GM18858 (cell line): ENCODE results near the gene COX11.

Experiments used
- ATAC-seq: cut with Tn5 transposase; IDR thresholded peaks from one replicate; pipeline ENCODE4 v1.9.1; 2021; ENCODE audit not compliant: unreplicated experiment

The COX11 gene, protein sequence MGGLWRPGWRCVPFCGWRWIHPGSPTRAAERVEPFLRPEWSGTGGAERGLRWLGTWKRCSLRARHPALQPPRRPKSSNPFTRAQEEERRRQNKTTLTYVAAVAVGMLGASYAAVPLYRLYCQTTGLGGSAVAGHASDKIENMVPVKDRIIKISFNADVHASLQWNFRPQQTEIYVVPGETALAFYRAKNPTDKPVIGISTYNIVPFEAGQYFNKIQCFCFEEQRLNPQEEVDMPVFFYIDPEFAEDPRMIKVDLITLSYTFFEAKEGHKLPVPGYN

DNA sequence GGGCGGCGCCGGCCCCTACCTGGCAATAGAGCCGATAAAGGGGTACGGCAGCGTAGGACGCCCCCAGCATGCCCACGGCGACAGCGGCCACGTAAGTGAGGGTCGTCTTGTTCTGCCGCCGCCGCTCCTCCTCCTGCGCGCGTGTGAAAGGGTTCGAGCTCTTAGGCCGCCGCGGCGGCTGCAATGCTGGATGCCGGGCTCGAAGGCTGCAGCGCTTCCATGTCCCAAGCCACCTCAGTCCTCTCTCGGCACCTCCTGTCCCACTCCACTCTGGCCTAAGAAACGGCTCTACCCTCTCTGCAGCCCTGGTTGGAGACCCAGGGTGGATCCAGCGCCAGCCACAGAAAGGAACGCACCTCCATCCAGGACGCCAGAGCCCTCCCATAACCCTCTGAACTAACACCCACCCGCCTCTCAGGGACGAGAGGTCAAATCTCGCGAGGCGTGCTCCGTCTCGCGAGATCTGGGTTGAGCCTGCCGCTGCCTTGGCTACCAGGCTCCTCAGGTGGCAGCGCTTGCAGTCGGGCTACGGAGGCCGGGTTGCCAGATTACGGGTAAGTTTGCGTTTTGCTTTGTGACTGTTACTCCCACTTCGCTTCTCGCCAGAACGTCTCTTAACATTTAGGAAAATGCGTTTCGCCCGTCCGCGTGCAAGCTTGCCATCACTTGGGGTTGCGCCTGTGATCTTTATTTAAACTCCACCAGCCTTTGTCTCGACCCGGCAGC, at the start of gene COX11, which contains the start of gene STXBP4:
Gene COX11, minus strand, starts transcription at position 393 of the 726 bp plus-strand sequence. Its CDS starts 8 bp downstream, at position 385.
Gene STXBP4, plus strand, starts transcription at position 504 of the 726 bp plus-strand sequence. CDS start 17,455 bp downstream, outside the sequence.
- peak; percentile 87 for ATAC-seq

DNA sequence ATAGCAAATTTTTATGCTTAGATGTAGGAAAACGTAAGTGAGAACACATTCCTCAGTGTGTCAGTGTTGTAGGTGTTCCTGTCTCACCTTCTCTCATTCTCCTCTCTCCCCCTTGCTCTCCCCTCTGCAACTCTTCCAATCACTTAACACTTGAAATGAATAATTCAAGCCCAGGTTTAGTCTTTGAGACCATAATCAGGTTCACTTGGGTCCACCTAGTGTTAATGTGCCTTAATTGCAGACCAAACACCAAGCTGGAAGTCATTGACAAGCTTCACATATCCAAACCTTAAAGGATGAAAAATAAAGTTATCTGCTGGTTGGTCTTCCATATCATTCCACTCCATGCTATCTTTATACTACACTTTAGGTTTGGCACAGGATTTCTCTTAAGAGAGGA, 37.1 kb upstream of the COX11 start:
- no peak for ATAC-seq

DNA sequence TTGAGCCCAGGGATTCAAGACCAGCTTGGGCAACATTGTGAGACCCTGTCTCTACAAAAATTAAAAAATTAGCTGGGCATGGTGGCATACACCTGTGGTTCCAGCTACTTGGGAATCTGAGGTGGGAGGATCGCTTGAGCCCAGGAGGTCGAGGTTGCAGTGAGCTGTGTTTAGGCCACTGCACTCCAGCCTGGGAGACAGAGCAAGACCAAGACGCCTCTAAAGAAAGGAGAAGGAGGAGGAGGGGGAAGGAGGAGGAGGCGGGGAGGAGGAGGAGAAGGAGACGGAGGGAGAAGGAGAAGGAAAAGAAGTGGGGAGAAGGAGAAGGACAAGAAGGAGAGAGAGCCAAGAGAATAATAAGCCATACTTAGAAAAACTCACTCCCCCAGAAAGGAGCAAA, 36.0 kb upstream of the COX11 start:
- ATAC-seq, result no peak

DNA sequence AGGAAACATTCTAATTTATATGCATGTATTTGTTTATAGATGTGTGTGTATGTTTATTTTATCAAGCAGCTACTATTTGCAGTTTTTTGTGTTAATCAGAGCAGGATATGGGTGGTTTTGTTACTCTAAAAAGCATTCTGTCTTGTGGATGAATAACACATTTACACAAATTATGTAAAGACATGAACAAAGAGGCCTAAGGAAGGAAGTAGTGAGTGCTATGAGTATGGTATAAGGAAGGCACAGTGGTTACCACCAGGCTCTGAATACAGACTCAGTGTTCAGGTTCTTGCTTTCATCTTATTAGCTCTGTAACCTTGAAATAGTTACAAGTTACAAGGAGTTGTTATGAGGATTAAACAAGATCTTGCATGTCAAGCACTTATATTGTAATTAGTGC, 34.0 kb upstream of the COX11 start:
- no peak for ATAC-seq

DNA sequence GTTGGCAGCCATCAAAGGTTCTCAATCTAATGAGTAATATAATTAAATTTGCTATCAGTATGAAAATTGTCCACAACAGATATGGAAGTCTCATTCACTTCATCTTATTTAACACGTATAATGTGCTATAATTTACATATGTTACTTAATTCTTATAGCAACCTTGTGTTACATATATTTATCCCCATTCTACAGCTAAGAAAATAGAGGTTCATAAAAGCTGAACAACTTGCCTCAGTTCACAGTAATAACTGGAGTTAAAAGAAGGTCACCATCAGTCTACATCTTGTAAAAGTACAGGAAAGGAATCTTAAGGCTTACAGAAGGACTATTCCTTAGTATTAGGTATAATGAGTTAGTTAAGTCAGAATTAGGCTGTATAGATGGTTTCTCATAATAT, 28.0 kb upstream of the COX11 start:
- no peak for ATAC-seq

DNA sequence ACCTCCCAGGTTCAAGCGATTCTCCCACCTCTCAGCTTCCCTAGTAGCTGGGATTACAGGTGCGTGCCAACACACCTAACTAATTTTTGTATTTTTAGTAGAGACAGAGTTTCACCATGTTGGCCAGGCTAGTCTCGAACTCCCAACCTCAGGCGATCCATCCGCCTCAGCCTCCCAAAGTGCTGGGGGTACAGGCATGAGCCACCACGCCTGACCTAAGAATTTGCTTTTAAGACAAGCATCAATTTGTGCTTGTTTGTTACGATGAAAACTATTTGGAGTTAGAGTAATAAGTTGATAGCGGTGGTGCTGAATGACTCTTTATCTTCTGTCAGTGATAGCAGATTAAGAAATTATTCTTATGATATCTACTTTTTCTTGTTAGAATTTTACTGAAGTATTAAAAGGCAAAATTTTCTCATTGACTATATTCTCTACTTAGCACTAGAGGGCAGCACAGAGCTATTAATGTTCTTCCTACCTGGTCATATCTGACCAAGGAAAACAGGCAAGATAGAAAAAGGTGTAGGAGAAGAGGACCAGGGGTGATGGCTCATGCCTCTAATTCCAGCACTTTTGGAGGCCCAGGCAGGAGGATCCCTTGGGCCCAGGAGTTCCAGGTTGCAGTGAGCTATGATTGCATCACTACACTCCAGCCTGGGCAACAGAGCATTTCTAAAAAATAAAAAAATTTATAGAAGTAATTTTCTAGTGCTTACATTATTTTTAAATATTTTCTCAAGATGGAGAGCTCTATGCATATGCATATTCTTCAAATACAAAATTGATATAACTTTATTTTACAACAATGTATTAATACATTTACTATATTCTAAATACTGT, 24.6 kb upstream of the COX11 start:
- ATAC-seq, result peak; percentile 65

DNA sequence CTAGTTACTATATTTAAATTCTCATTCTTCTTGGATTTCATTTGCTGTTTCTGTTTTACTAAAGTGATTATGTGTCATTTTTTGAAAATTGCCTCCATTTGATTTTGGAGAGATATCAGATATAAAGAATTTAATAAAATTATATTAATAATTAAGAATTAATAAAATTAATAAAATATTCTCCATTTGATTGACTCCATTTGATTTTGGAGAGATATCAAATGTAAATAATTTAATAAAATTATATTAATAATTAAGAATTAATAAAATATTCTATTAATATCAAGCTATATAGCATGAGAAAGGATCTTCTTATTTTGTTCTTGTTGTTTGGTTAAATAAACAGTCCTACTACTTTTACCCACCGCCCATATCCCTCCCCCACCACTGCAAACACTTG, 23.1 kb upstream of the COX11 start:
- ATAC-seq, result no peak

DNA sequence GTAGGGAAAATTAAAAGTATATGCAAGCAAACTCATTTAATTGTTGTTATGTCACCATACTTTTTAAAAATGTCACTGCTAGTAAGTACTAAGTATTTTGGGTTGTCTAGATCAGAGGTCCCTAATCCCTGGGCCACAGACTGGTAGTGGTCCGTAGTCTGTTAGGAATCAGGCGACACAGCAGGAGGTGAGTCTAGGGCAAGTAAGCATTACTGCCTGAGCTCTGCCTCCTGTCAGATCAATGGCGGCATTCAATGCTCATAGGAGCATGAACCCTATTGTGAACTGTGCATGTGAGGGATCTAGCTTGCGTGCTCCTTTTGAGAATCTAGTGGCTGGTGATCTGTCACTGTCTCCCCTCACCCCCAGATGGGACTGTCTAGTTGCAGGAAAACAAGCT, 21.7 kb upstream of the COX11 start:
- ATAC-seq, result no peak

DNA sequence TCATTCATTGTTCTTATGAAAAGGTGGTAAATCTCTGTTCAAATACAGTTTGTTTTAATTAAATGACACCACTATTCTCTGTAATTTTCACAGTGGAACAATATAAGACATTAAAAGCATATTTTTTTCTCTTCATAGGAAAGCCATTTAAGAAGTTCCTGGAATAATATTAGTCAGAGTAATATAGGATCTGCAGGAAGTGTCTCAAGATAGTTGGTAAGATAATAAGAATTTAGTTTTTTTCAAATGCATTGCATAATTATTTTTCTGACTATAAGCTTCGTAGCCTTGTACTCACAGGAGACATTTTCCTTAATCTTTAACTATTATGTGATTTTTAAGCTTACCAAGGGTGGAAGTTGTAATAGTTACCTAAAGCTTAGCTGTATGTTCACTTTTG, 17.0 kb upstream of the COX11 start:
- ATAC-seq, result no peak

DNA sequence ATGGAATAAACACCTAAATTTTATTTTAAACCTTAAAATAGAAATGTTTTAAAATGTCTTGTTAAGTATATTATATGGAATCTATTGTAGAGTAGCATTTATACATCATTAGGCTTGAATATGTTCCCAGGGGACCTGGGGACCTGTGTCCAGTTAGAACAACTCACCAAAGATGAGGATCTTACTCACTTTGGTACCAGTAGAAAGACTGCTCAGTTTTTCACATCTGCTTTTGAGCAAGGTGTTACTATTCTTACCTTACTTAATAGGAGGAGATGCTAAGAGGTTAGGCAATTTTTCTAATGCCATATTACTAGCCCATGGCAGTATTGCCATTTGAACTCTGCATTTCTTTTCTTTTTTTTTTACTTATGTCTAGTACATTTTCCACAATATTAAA, 14.8 kb upstream of the COX11 start:
- no peak for ATAC-seq

DNA sequence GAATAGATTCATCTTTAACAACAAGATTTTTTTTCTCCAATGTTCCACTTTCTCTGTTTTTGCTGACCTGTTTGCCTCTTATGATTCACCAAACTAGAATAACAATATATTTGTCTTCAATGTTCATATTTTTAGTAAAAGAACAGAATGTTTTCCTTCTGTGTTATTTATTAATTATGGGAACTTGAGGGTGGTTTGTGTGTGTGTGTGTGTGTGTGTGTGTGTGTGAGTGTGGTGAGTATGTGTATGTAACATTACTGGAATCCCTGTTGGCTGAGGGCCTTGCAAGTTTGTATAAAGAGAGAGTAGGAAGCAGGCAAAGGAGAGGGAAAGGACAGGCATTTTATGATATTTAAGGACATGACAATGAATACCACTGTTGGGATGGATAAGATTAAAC, 13.9 kb upstream of the COX11 start:
- ATAC-seq, result no peak

DNA sequence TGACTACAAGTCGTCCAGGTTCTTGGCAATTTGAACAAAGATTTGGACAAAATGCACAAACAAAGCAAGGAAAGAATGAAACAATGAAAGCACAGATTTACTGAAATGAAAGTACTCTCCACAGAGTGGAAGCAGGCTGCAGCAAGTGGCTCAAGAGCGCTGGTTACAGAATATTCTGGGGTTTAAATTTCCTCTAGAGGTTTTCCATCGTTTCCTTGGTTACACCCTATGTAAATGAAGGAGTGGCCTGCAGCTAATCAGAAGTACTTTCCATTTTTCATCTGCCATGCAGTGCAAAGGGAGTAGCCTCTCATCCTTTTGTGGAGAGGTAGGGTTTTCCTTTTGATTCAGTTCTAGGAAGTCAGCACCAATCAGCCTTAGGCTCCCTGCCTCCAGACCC, 11.9 kb upstream of the COX11 start:
- ATAC-seq, result no peak

DNA sequence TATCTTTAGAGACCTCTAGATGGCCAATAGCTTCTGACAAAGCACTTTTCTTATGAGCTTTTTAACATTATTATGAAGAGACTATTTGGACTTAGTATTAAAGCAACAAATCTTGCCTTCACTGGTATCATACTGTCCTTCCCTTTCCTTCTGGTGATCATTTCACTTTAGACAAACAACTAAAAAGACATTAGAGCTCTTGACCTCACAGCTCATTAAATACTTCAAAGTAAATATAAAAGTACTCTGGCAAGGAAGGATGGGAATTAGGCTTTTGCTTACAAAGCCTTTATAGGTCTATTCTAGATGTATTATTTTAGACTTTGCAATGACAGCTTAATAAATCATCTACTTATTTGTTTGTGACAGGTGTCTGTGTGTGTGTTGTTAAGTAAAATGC, 11.2 kb upstream of the COX11 start:
- no peak for ATAC-seq

DNA sequence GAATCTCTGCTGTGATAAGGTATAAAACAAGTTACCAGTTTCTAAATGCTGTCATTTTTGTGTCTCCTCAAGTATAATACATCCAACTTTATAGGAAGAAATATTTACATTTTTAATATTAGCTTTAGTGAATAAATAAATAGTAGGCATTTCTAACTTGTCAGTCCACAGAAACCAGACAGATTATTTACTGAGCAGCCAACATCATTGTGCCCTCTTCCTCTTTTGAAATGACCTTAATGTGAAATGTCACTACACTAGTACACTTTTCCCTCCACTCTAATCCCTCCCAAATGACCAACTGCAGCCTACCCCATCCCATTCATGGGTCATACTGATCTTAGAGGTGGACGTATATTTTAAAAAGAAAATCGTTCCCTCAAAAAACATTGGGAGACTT, 9.3 kb upstream of the COX11 start:
- no peak for ATAC-seq

DNA sequence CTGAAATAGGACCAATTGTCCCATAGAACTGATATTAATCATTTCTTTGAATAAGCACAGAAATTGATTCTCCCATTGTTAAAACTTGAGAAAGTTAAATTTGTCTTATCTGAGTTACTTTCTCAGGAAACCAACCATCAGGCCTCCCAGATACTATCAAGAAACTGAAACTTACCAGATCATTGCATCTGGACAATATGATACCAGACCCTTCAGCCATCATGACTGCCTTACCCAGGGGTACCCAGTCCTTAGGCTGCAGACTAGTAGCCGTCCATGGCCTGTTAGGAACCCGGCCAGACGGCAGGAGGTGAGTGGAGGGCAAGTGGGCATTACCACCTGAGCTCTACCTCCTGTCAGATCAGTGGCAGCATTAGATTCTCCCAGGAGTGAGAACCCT, 7.9 kb upstream of the COX11 start:
- no peak for ATAC-seq

DNA sequence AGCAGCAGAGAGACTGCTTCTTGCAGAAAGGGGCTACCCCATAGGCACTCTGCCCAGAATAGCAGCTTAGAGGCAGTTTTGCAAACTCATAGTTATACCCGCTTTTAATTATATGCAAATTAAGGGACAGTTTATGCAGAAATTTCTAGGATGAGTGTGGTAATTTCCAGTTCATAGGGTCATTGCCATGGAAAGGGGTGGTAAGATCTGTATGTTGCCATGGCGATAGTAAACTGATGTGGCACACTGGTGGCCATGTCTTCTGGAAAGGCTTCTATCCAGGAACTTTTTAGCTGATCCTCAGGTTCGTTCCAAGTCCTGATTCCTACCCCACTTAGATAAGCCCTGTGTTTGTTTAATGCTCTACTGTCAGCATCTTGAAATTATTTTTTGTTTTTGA, 6.3 kb upstream of the COX11 start:
- no peak for ATAC-seq

DNA sequence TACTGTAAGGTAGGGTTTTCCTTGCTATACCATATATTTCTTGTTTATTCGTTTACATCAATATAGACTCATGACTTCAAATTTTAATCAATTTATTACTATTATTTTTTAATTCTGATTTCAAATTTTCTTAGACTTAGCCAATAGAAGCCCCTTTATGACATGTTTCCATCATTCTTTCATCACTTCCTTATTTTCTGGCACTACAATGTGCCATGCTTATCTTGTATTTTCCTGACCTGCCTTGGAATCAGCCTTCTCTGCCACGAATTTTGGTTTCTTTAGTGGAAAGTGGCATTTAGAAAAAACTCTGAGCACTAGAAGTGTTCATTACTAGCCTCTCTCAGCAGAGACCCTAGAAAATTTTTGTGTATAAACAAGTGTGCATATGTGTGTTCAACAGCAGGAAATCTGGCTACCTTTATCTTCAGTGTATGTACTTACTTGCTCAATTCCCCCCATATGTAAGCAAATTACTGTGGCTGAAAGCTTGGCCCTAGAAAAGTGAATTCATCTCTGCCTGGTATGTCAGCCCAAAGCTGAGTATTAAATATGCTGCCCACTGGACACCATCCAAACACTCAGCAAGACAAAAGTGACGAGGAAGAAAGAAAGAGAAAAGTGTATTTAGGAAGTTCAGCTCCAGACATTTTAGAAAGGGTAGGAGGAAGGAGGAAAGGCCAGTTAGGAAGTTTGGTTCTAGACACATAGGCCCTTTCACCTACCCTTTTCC, 4.1 kb upstream of the COX11 start:
- ATAC-seq, result no peak

DNA sequence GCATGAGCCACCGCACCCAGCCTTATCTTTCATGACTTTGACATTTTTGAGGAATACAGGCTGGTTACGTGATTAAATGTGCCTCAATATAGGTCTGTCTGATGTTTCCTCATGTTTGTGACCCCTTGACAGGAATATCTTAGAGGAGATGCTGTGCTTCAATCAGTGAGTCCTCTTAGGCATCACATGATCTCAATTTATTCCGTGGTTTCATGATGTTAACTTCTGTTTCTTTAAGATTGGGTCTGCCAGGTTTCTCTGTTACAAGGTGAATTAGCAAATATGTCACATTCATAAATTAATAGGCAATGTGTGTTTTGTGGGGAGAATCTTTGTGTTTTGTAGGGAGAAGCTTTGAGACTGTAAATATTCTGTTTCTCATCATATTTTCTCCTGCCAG, 3.4 kb upstream of the COX11 start:
- ATAC-seq, result no peak

DNA sequence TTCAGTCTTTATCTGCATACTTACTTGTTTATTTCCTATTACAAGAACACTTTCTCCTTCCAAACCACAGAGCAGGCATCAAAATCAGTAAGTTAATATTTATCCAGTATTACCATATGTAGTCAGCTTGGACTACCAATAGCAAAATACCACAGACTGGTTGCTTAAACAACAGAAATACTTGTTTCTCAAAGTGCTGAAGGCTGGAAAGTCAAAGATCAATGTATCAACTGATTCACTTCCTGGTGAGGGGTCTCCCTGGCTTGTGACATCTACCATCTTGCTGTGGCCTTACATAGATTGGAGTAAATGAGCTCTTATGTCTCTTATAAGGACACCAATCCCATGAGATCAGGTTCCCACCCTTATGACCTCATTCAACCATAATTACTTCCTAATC, 2.7 kb upstream of the COX11 start:
- ATAC-seq, result no peak

DNA sequence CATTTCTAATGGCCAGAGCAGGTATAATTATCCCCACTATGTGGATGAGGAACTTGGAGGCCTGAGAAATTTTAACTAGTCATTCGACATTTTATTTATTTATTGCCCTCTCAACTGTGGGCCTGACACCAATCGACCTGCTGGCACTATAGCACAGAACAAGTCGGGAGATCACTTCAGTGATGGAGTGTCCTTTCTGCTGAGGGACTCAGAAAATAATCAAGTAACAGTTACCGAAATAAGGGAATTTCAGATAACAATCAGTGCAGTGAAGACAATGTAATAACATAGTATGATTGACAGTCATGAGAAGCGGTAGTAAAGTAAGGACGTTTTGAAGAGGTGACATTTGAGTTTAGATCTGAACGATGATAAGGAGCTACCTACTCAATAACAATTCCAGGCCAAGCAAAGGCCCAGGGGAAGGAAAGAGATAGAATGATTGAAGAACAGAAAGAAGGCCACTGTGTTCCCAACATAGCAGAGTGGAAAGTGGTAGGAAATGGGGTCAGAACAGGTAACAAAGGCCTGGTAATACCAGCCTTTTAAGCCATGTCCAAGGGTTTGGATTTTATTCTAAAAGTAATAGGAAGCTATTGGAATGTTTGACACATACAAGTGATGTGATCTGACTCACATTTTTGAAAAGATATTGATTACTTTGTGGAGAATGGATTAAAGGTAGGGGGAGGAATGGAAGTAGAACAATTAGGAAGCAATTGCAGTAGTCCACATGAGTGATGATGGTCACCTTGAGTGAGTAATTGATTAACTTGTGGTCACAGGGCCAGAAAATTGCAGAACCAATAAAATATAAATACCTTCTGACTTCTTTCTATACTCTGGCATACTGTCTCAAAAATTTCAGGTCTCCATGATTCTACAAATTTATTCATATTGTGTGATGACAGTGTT, 1.5 kb upstream of the COX11 start:
- no peak for ATAC-seq
